WTC11 (cell line): Measurements from ENCODE around the gene PIM1. TPM values are rescaled to one million over a fixed set of nuclear protein-coding genes. Genes with fewer than 3 reads are reported as not detected.

Experiments used
- ATAC-seq: fragments of 200-7000 bp; cut with Tn5 transposase; 2 replicates; pipeline ENCODE4 v1.10.0; 2021; ENCODE audit warnings: mild to moderate bottlenecking, moderate library complexity
- CTCF ChIA-PET: fragments of 300-600 bp; sonication (Branson Sonifier 250); formaldehyde crosslinking; loops from one replicate; lab custom pipeline; 2021; ENCODE audit warnings: antibody characterized with exemption; lab: Charles Lee
- POLR2A ChIA-PET: fragments of 350-600 bp; sonication (Branson Sonifier 250); formaldehyde crosslinking; loops from one replicate; lab custom pipeline; 2021; ENCODE audit warnings: antibody characterized with exemption; lab: Charles Lee
- DNase-seq: peaks from one replicate; pipeline ENCODE4 v3.0.0; 2021; ENCODE audit warnings: low spot score
- H3K27ac Mint-ChIP-seq: 2 replicates; pipeline ENCODE4 v1.8.0; 2021; ENCODE audit warnings: mixed read lengths
- H3K27me3 Mint-ChIP-seq: 2 replicates; pipeline ENCODE4 v1.8.0; 2021; ENCODE audit warnings: low read depth, mild to moderate bottlenecking, moderate library complexity, mixed read lengths
- H3K36me3 Mint-ChIP-seq: 2 replicates; pipeline ENCODE4 v1.8.0; 2021; ENCODE audit warnings: mixed read lengths
- H3K4me1 Mint-ChIP-seq: 2 replicates; pipeline ENCODE4 v1.8.0; 2022; ENCODE audit warnings: mixed read lengths
- H3K4me3 Mint-ChIP-seq: 2 replicates; pipeline ENCODE4 v1.8.0; 2021; ENCODE audit warnings: mild to moderate bottlenecking, moderate library complexity, mixed read lengths
- H3K9me3 Mint-ChIP-seq: 2 replicates; pipeline ENCODE4 v1.8.0; 2021; ENCODE audit warnings: mixed read lengths
- AR ChIP-seq: fragments of 250-450 bp; sonication (Bioruptor Pico); IDR thresholded peaks from 2 replicates; pipeline ENCODE4 v1.9.0; 2021; ENCODE audit warnings: mild to moderate bottlenecking
- ARID4B ChIP-seq: sonication (generic); formaldehyde crosslinking; IDR thresholded peaks from 2 replicates; pipeline ENCODE4 v1.8.0; 2023; ENCODE audit warnings: missing genetic modification reagents, mild to moderate bottlenecking, borderline replicate concordance
- ATF6 ChIP-seq: sonication (generic); formaldehyde crosslinking; IDR thresholded peaks from 2 replicates; pipeline ENCODE4 v1.8.1; 2023; ENCODE audit warnings: mild to moderate bottlenecking, missing genetic modification reagents
- CREM ChIP-seq: sonication (generic); formaldehyde crosslinking; IDR thresholded peaks from 2 replicates; pipeline ENCODE4 v1.8.1; 2022; ENCODE audit warnings: mild to moderate bottlenecking, missing genetic modification reagents, moderate library complexity
- E2F4 ChIP-seq: sonication (generic); formaldehyde crosslinking; IDR thresholded peaks from 2 replicates; pipeline ENCODE4 v1.8.1; 2022; ENCODE audit warnings: low read depth, mild to moderate bottlenecking, moderate library complexity, missing genetic modification reagents, borderline replicate concordance
- ERG ChIP-seq: fragments of 250-450 bp; sonication (Bioruptor Pico); IDR thresholded peaks from 2 replicates; pipeline ENCODE4 v1.8.0; 2021; ENCODE audit warnings: mild to moderate bottlenecking
- ESRRA ChIP-seq: sonication (generic); formaldehyde crosslinking; IDR thresholded peaks from 2 replicates; pipeline ENCODE4 v1.8.1; 2022; ENCODE audit warnings: mild to moderate bottlenecking, missing genetic modification reagents, borderline replicate concordance
- IRF1 ChIP-seq: sonication (generic); formaldehyde crosslinking; IDR thresholded peaks from 2 replicates; pipeline ENCODE4 v1.8.0; 2023; ENCODE audit warnings: missing genetic modification reagents
- KAT7 ChIP-seq: sonication (generic); formaldehyde crosslinking; IDR thresholded peaks from 2 replicates; pipeline ENCODE4 v1.8.1; 2023; ENCODE audit warnings: missing genetic modification reagents, mild to moderate bottlenecking, borderline replicate concordance
- MLX ChIP-seq: sonication (generic); formaldehyde crosslinking; IDR thresholded peaks from 2 replicates; pipeline ENCODE4 v1.8.1; 2023; ENCODE audit warnings: mild to moderate bottlenecking, missing genetic modification reagents, moderate library complexity
- PRDM15 ChIP-seq: sonication (generic); formaldehyde crosslinking; IDR thresholded peaks from 2 replicates; pipeline ENCODE4 v1.8.0; 2022; ENCODE audit warnings: missing genetic modification reagents
- SMAD4 ChIP-seq: sonication (generic); formaldehyde crosslinking; IDR thresholded peaks from 2 replicates; pipeline ENCODE4 v1.8.0; 2022; ENCODE audit warnings: mild to moderate bottlenecking, missing genetic modification reagents
- ZNF138 ChIP-seq: sonication (generic); formaldehyde crosslinking; conservative IDR thresholded peaks from 2 replicates; pipeline ENCODE4 v1.8.1; 2022; ENCODE audit warnings: mild to moderate bottlenecking, moderate library complexity, missing genetic modification reagents
- ZNF232 ChIP-seq: sonication (generic); formaldehyde crosslinking; IDR thresholded peaks from 2 replicates; pipeline ENCODE4 v1.8.0; 2022; ENCODE audit warnings: mild to moderate bottlenecking, missing genetic modification reagents
- total RNA-seq: library from RNA; stranded (reverse); gene quantifications from 3 replicates; pipeline ENCODE4 v1.2.3, GENCODE V29; 2021

PIM1 gene
- total RNA-seq, 1 experiment from 2014 or later = 64.7 TPM

- no peak for TF ChIP-seq KAT7
Observed at GRCh38 chr6:37202788-37203491, 33.0 kb downstream of the PIM1 start (continued).

- Mint-ChIP-seq H3K36me3 (no peaks in the 10 kb centered on the region), H3K4me3 (no peak overlapping the region), H3K4me1 (no peaks in the 10 kb centered on the region; the same call in 1 of the 2 replicates), H3K27me3 (no peaks in the 10 kb centered on the region), H3K27ac (no peak overlapping the region), H3K9me3 (no peaks in the 10 kb centered on the region)
- ChIA-PET POLR2A (no interaction called here), CTCF (interaction anchor here (1.1 to 20.2 kb wide), 2 partner anchors 153 to 181 kb away, joined by 3 to 537 read pairs; no protein-coding TSS in a partner anchor)
- DNase-seq = no peak
- no peak for ATAC-seq
- no peak for TF ChIP-seq CREM
- no peak for TF ChIP-seq ZNF232 (CRISPR knock-in tag)
- TF ChIP-seq AR = no peak
- TF ChIP-seq MLX (CRISPR knock-in tag) = no peak
- TF ChIP-seq ZNF138 = no peak
- TF ChIP-seq ARID4B (CRISPR knock-in tag) = no peak
- TF ChIP-seq E2F4 (CRISPR knock-in tag) = no peak
- TF ChIP-seq ERG (CRISPR knock-in tag) = no peak
- no peak for TF ChIP-seq IRF1 (CRISPR knock-in tag)
- no peak for TF ChIP-seq ATF6
- TF ChIP-seq ESRRA (CRISPR knock-in tag) = no peak
- no peak for TF ChIP-seq SMAD4
- no peak for TF ChIP-seq PRDM15 (CRISPR knock-in tag)
Observed at GRCh38 chr6:37204014-37204751, 34.2 kb downstream of the PIM1 start.
